IMR-90 (cell line): ENCODE data around the gene KDM4B. TPM values are rescaled to one million over a fixed set of nuclear protein-coding genes. Genes with fewer than 3 reads are reported as not detected.
A peak's percentile ranks its signal among the peaks of the same experiment; 100 is the strongest.

ENCODE experiments used
- ATAC-seq: fragments of 200-7000 bp; cut with Tn5 transposase; 2 replicates; pipeline ENCODE4 v1.9.1; 2020; ENCODE audit warnings: low read depth, mild to moderate bottlenecking, moderate library complexity
- BruUV-seq: library from RNA; stranded (reverse); fragments of 400-500 nt; replicated peaks from 2 replicates; lab custom pipeline; 2021; lab: Mats Ljungman, UMichigan
- CTCF ChIA-PET: fragments of 300-600 bp; formaldehyde crosslinking; extraction: SDS; loops from one replicate; lab custom pipeline; 2021; ENCODE audit warnings: antibody characterized with exemption; lab: Yijun Ruan, JAX
- POLR2A ChIA-PET: fragments of 300-600 bp; sonication (Branson Sonifier 250); formaldehyde crosslinking; loops from one replicate; lab custom pipeline; 2022; ENCODE audit warnings: antibody characterized with exemption; ENCODE audit not compliant: unreplicated experiment; lab: Charles Lee
- DNase-seq: peaks from one replicate; pipeline ENCODE4 v3.0.0; 2013
- H2AFZ ChIP-seq: replicated peaks from 2 replicates; pipeline ENCODE3; 2013; ENCODE audit warnings: low read length, mild to moderate bottlenecking; ENCODE audit not compliant: poor library complexity
- H2AK5ac ChIP-seq: 2 replicates; pipeline ENCODE4 v1.6.1; 2013; ENCODE audit warnings: low read depth, low read length, inconsistent platforms
- H2AK9ac ChIP-seq: replicated peaks from 2 replicates; pipeline ENCODE3; 2013; ENCODE audit warnings: mild to moderate bottlenecking, low read depth, low read length, moderate library complexity; ENCODE audit not compliant: poor library complexity
- H2BK120ac ChIP-seq: 2 replicates; pipeline ENCODE4 v1.6.1; 2013; ENCODE audit warnings: low read depth, low read length, inconsistent platforms
- H2BK15ac ChIP-seq: 3 replicates; pipeline ENCODE4 v1.6.1; 2013; ENCODE audit warnings: low read depth, low read length, inconsistent platforms
- H2BK20ac ChIP-seq: 2 replicates; pipeline ENCODE4 v1.6.1; 2013; ENCODE audit warnings: low read depth, mild to moderate bottlenecking, inconsistent platforms, low read length, moderate library complexity
- H2BK5ac ChIP-seq: 2 replicates; pipeline ENCODE4 v1.6.1; 2013; ENCODE audit warnings: mild to moderate bottlenecking, low read depth, low read length, inconsistent platforms; ENCODE audit not compliant: poor library complexity, severe bottlenecking
- H3K14ac ChIP-seq: replicated peaks from 2 replicates; pipeline ENCODE4 v1.6.1; 2013; ENCODE audit warnings: low read depth, low read length, inconsistent platforms
- H3K18ac ChIP-seq: 2 replicates; pipeline ENCODE4 v1.6.1; 2013; ENCODE audit warnings: low read depth, low read length, control low read depth
- H3K23ac ChIP-seq: 2 replicates; pipeline ENCODE4 v1.6.1; 2013; ENCODE audit warnings: low read depth, low read length, inconsistent platforms
- H3K27ac ChIP-seq: 2 replicates; pipeline ENCODE4 v1.5.1; 2013; ENCODE audit warnings: mild to moderate bottlenecking, control low read depth, low read length; ENCODE audit not compliant: insufficient read depth
- H3K27me3 ChIP-seq: 2 replicates; pipeline ENCODE4 v1.6.1; 2013; ENCODE audit warnings: low read length; ENCODE audit not compliant: control insufficient read depth, insufficient read depth
- H3K36me3 ChIP-seq: 2 replicates; pipeline ENCODE4 v1.6.1; 2013; ENCODE audit warnings: low read length, mixed read lengths; ENCODE audit not compliant: control insufficient read depth, insufficient read depth
- H3K4ac ChIP-seq: 2 replicates; pipeline ENCODE4 v1.6.1; 2013; ENCODE audit warnings: low read depth, low read length, inconsistent platforms
- H3K4me1 ChIP-seq: 2 replicates; pipeline ENCODE4 v1.6.1; 2013; ENCODE audit warnings: low read length, mixed read lengths; ENCODE audit not compliant: control insufficient read depth, insufficient read depth
- H3K4me2 ChIP-seq: 2 replicates; pipeline ENCODE4 v1.6.1; 2013; ENCODE audit warnings: low read depth, mild to moderate bottlenecking, control low read depth, low read length, moderate library complexity
- H3K4me3 ChIP-seq: 2 replicates; pipeline ENCODE4 v1.5.1; 2013; ENCODE audit warnings: low read depth, mild to moderate bottlenecking, control low read depth, low read length, moderate library complexity; ENCODE audit not compliant: insufficient read depth
- H3K56ac ChIP-seq: 2 replicates; pipeline ENCODE4 v1.6.1; 2013; ENCODE audit warnings: low read length, inconsistent platforms; ENCODE audit not compliant: insufficient read depth; ENCODE audit errors: extremely low read depth
- H3K79me1 ChIP-seq, 2 experiments: 2 replicates each; pipeline ENCODE4 v1.6.1; 2013; ENCODE audit warnings: low read length in 2 of 2, inconsistent platforms in 1 of 2, low read depth in 1 of 2
- H3K9ac ChIP-seq: 2 replicates; pipeline ENCODE4 v1.6.1; 2013; ENCODE audit warnings: low read depth, low read length, control low read depth
- H3K9me1 ChIP-seq: 2 replicates; pipeline ENCODE4 v1.6.1; 2013; ENCODE audit warnings: low read length, inconsistent platforms; ENCODE audit not compliant: insufficient read depth
- H3K9me3 ChIP-seq: 2 replicates; pipeline ENCODE4 v1.6.1; 2013; ENCODE audit warnings: low read length; ENCODE audit not compliant: control insufficient read depth, insufficient read depth
- H4K20me1 ChIP-seq: 2 replicates; pipeline ENCODE4 v1.6.1; 2013; ENCODE audit warnings: low read length, inconsistent platforms; ENCODE audit not compliant: insufficient read depth
- H4K5ac ChIP-seq: 2 replicates; pipeline ENCODE4 v1.6.1; 2013; ENCODE audit warnings: mild to moderate bottlenecking, low read depth, low read length, control low read depth
- H4K8ac ChIP-seq, 2 experiments: 2 replicates each; pipeline ENCODE4 v1.6.1; 2013; ENCODE audit warnings: low read depth in 2 of 2, low read length in 2 of 2, control low read depth in 1 of 2, inconsistent platforms in 1 of 2
- H4K91ac ChIP-seq: 2 replicates; pipeline ENCODE4 v1.6.1; 2013; ENCODE audit warnings: low read depth, low read length, inconsistent platforms; ENCODE audit not compliant: insufficient read depth
- BHLHE40 ChIP-seq: fragments of 150-350 bp; IDR thresholded peaks from 2 replicates; pipeline ENCODE4 v1.6.1; 2016; ENCODE audit warnings: mild to moderate bottlenecking, low read depth, low read length
- CEBPB ChIP-seq: IDR thresholded peaks from 2 replicates; pipeline ENCODE4 v1.6.1; 2012; ENCODE audit warnings: low read depth, low read length, improper control_type of control experiment
- CHD1 ChIP-seq: IDR thresholded peaks from 2 replicates; pipeline ENCODE4 v1.6.1; 2012; ENCODE audit warnings: low read depth, low read length, improper control_type of control experiment
- ELK1 ChIP-seq: fragments of 150-350 bp; IDR thresholded peaks from 2 replicates; pipeline ENCODE4 v1.6.1; 2016; ENCODE audit warnings: low read depth, mild to moderate bottlenecking, low read length, moderate library complexity, borderline replicate concordance
- FOS ChIP-seq: fragments of 150-350 bp; IDR thresholded peaks from 2 replicates; pipeline ENCODE4 v1.6.1; 2016; ENCODE audit warnings: low read depth, low read length
- MAFK ChIP-seq: IDR thresholded peaks from 2 replicates; pipeline ENCODE4 v1.6.1; 2012; ENCODE audit warnings: low read depth, low read length, improper control_type of control experiment
- MAZ ChIP-seq: IDR thresholded peaks from 2 replicates; pipeline ENCODE4 v1.6.1; 2012; ENCODE audit warnings: low read depth, mild to moderate bottlenecking, low read length, improper control_type of control experiment, moderate library complexity, borderline replicate concordance
- MXI1 ChIP-seq: IDR thresholded peaks from 2 replicates; pipeline ENCODE4 v1.6.1; 2012; ENCODE audit warnings: low read depth, mild to moderate bottlenecking, low read length, moderate library complexity, borderline replicate concordance
- NFE2L2 ChIP-seq: fragments of 150-350 bp; IDR thresholded peaks from 2 replicates; pipeline ENCODE4 v1.6.1; 2016; ENCODE audit warnings: low read depth, mild to moderate bottlenecking, low read length
- POLR2A ChIP-seq: IDR thresholded peaks from 2 replicates; pipeline ENCODE4 v1.6.1; 2012; ENCODE audit warnings: mild to moderate bottlenecking, low read depth, low read length
- RAD21 ChIP-seq: IDR thresholded peaks from 2 replicates; pipeline ENCODE4 v1.6.1; 2012; ENCODE audit warnings: low read length, improper control_type of control experiment
- RFX5 ChIP-seq: IDR thresholded peaks from 2 replicates; pipeline ENCODE4 v1.8.0; 2012; ENCODE audit warnings: low read depth, mild to moderate bottlenecking, low read length, moderate library complexity
- SMC3 ChIP-seq: fragments of 150-350 bp; IDR thresholded peaks from 2 replicates; pipeline ENCODE4 v1.6.1; 2016; ENCODE audit warnings: low read depth, mild to moderate bottlenecking, antibody characterized with exemption, low read length, moderate library complexity
- USF2 ChIP-seq: fragments of 150-350 bp; IDR thresholded peaks from 2 replicates; pipeline ENCODE4 v1.6.1; 2017; ENCODE audit warnings: mild to moderate bottlenecking, antibody characterized with exemption, low read length, low read depth
- WGBS, 2 experiments: methylation state at CpG; one replicate each; pipeline versions ENCODE4 v1.1.5 to v1.1.7; 2013; ENCODE audit warnings: missing lambda C conversion rate in 2 of 2; ENCODE audit not compliant: insufficient read length in 1 of 2; ENCODE audit errors: extremely low coverage in 2 of 2; 5-methylcytosine and 5-hydroxymethylcytosine counted together
- dilution Hi-C: fragments of 300-500 bp; cut with HindIII; formaldehyde crosslinking; loops from one replicate; pipeline ENCODE4 v1.14.3; 2018; ENCODE audit warnings: low sequenced_read_pairs; ENCODE audit not compliant: unreplicated experiment
- in situ Hi-C: fragments of 300-500 bp; cut with MboI; formaldehyde crosslinking; loops from 3 replicates; pipeline ENCODE4 v1.14.3; 2019; ENCODE audit warnings: low sequenced_read_pairs, inconsistent platforms, mixed read lengths
- intact Hi-C: fragments of 100-400 bp; cut with micrococcal nuclease; formaldehyde crosslinking; loops from 2 replicates; pipeline ENCODE4 v1.10.0; 2022
- polyA plus RNA-seq, 3 experiments: library from polyadenylated mRNA; depleted of rRNA; stranded (reverse); fragments of >200 nt; gene quantifications; 2 replicates each; pipeline ENCODE4 v1.2.3, GENCODE V29; 2012; ENCODE audit warnings: low replicate concordance in 1 of 3
- total RNA-seq: library from RNA; depleted of rRNA; stranded (reverse); fragments of >200 nt; gene quantifications from 2 replicates; pipeline ENCODE4 v1.2.3, GENCODE V29; 2012

The KDM4B gene
- total and polyA plus RNA-seq, 2 of the 4 experiments (the other 2 are of a cell fraction), result 5.0 to 17.9 TPM

GRCh38 chr19:5132698-5133651, 164.1 kb downstream of the KDM4B start:
- BruUV-seq, result no TSS peak
- no peak overlapping the region for H3K27ac ChIP-seq
- H2AK9ac ChIP-seq, result peak overlapping the region; percentile 65
- H2BK120ac ChIP-seq, result no peak overlapping the region
- H3K4me1 ChIP-seq, result peaks cover 8% of the 10 kb centered on the region
- ATAC-seq (no peak), DNase-seq (no peak)
- no peak overlapping the region for H2AFZ ChIP-seq
- no peak overlapping the region for H3K9ac ChIP-seq
- no peak overlapping the region for H2BK20ac ChIP-seq
- H3K9me3 ChIP-seq, result no peaks in the 10 kb centered on the region
- no peak overlapping the region for H3K56ac ChIP-seq
- H3K27me3 ChIP-seq, result no peaks in the 10 kb centered on the region
- H4K8ac ChIP-seq, result no peak overlapping the region
- no peak overlapping the region for H3K18ac ChIP-seq
- CTCF ChIA-PET, result no interaction called here
- no peak overlapping the region for H3K23ac ChIP-seq
- 94% methylated on average over 13 of the region's 27 CpGs; no CpG with 5 or more reads in 1 of the 2 experiments for WGBS, 2 experiments
- no peak overlapping the region for H4K91ac ChIP-seq
- H3K14ac ChIP-seq, result no peak overlapping the region
- no peak overlapping the region for H4K5ac ChIP-seq
- dilution Hi-C loops, result no loop called here
- H3K9me1 ChIP-seq, result no peaks in the 10 kb centered on the region; the same call in 1 of the 2 replicates
- no peak overlapping the region for H2AK5ac ChIP-seq
- H4K20me1 ChIP-seq, result peaks cover 11% of the 10 kb centered on the region
- no peak overlapping the region for H2BK5ac ChIP-seq
- no peak overlapping the region for H3K4me3 ChIP-seq
- no peak overlapping the region for H2BK15ac ChIP-seq
- no peak overlapping the region for H3K4ac ChIP-seq
- peaks cover 3 to 7% of the 10 kb centered on the region in 2 experiments; a peak in 2 of 4 replicates for H3K79me1 ChIP-seq
- POLR2A ChIA-PET, result interaction anchor here (0.5 kb wide), 1 partner anchor 10 kb away, joined by 4 read pairs; no protein-coding TSS in a partner anchor
- no peak overlapping the region for H3K4me2 ChIP-seq
- in situ Hi-C loops, result no loop called here
- intact Hi-C loops, result no loop called here
- peaks cover 50% of the 10 kb centered on the region for H3K36me3 ChIP-seq
- TF ChIP-seq MAFK (no peak), FOS (no peak), CHD1 (no peak), RFX5 (no peak), CEBPB (no peak), USF2 (no peak), SMC3 (no peak), BHLHE40 (no peak), ELK1 (no peak), MAZ (no peak), POLR2A (no peak), NFE2L2 (no peak), RAD21 (no peak), MXI1 (no peak)
